GM12874 (cell line): ENCODE results near the gene ZFYVE28.

ENCODE experiments used
- TF ChIP-seq, protein P1 (sequence below): IDR thresholded peaks from 2 replicates; pipeline ENCODE4 v1.5.1; 2011; ENCODE audit warnings: low read depth, mild to moderate bottlenecking, control low read depth, low read length, moderate library complexity; ENCODE audit not compliant: insufficient read depth

The ZFYVE28 gene

GRCh38 chr4:2458546-2459491 lies 40.4 kb upstream of the ZFYVE28 start:
- TF ChIP-seq, protein P1, sequence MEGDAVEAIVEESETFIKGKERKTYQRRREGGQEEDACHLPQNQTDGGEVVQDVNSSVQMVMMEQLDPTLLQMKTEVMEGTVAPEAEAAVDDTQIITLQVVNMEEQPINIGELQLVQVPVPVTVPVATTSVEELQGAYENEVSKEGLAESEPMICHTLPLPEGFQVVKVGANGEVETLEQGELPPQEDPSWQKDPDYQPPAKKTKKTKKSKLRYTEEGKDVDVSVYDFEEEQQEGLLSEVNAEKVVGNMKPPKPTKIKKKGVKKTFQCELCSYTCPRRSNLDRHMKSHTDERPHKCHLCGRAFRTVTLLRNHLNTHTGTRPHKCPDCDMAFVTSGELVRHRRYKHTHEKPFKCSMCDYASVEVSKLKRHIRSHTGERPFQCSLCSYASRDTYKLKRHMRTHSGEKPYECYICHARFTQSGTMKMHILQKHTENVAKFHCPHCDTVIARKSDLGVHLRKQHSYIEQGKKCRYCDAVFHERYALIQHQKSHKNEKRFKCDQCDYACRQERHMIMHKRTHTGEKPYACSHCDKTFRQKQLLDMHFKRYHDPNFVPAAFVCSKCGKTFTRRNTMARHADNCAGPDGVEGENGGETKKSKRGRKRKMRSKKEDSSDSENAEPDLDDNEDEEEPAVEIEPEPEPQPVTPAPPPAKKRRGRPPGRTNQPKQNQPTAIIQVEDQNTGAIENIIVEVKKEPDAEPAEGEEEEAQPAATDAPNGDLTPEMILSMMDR, result no peak

DNA sequence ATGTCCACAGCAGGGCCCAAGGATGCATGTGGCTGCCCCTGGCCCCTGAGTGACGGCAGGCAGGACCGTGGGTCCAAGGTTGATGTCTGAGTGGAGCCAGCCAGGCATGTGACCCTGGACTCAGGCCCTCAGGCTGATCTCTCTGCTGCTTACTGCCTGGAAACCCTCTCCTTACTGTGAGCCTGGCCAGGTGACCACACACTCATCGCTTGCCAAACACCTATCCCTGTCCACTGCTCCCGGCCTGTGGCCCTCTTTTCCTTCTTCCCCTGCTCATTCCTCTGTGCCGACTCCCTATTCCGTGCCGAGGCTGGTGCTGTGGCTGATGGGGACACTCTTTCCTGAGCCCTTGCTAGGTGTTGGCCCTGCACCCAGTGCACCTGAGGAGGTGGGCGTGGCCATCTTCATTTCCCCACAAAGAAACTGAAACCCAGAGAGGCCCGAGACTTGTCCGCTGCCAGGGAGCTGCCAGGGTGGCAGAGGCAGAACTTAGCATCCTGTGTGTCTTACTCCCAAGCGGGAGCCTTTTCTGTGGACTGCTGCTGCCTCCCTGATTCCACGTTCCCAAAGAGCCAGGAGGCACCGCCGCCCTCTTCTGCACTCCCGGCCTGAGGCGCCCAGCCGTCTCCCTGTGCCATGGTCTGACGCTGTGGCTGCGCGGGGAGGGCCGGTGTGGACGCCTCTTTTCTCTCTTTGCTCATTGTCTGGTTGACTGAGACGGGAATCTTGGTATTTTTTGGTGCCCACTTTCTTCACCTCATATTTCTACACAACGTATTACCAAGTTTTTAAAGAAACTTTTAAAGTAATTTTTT lies 39.2 kb upstream of the ZFYVE28 start:
- TF ChIP-seq, protein P1, result no peak

DNA sequence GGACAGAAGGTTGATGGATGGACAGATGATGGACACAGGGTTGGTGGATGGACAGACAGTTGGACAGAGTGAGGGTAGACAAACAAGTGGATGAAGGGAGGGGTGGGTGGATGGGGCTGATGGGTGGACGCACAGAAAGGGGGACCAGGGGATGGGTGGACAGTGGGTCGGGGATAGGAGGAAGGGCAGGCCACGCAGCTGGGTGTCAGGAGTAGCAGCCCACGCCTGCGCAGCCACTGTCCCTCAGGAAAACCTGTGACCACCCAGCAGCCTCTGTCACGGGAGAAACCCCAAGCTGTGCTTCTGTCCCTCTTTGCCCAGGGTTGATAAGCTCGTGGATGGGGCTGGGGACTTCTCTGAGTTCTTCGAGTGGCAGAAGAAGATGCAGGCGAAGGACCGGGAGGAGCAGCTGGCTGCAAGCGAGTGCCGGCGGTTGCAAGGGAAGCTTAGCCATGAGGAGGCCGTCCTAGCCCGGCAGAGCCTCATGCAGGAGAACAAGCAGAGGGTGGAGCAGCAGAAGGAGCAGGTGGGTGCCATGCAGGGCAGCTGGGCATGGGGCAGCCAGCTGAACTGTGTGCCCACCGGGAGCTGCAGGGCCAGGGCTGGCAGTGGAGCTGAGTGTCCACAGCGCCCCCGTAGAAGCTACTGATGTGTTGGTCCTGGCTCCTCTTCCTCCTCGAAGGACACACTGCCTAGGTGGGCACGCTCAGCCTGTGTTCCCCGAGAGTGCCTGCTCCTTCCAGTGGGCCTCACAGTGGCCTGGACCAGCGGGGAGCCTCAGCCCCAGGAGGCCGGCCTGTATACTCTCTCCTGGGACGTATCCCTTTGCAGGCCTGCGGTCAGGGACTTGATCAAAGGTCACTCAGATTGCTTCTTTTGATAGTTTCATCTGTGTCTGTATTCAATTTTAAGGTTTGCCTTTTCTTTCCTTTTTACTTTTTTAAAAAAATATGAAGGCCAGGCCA lies 33.7 kb upstream of the ZFYVE28 start:
- TF ChIP-seq, protein P1, result no peak

- TF ChIP-seq, protein P1, result no peak
These were observed 32.6 kb upstream of the ZFYVE28 start for GRCh38 chr4:2451036-2451520.

GRCh38 chr4:2450394-2451035 lies 32.1 kb upstream of the ZFYVE28 start:
- TF ChIP-seq, protein P1, result no peak

DNA sequence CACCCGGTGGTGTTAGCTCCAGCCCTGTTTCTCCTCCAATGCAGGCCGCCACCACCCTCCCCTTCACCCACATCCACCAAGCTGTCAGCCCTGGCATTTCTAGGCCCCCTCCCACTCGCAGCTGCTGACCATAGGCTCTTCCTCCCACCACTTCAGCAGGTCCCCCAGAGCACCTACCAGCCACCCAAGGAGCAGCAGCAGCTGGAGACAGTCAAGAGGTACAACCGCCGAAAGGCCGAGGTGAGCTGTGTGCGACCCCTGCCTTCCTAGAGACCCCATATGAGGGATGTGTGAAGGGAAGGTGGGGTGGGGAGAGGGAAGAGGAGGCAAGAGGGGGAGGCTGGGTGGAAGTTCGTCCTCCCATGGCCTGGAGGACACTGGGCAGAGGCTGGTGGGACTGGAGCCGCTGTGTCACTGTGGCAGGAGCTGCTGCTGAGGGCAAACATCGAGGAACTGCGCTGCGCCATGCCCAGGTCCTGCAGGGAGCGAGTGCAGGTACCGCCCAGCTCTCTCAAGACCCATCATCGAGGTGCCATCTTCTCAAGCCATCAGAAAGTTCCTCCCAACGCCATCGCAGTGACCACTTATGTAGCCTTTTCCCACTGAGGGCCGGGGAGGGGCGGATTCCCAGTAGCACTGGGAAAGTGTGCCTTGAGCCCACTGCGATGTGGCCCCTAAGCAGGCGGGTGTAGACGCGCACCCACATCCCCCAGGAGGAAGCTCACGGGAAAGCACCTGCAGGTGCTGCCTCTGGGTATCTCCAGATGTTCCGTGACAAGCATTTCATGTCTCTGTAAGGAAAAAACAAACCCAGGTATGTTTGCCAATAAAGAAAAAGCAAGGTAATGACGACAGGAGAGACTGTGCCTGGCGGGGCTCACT lies 31.3 kb upstream of the ZFYVE28 start:
- TF ChIP-seq, protein P1, result no peak
